Left lung (tissue), 10 donors: ENCODE results near the gene TTC34. TPM values are rescaled to one million over a fixed set of nuclear protein-coding genes. Genes with fewer than 3 reads are reported as not detected.

ENCODE experiments used
- ATAC-seq: fragments of 200-7000 bp; cut with Tn5 transposase; one replicate; pipeline ENCODE4 v1.9.1; 2020; ENCODE audit warnings: moderate library complexity
- DNase-seq, 4 donors: peaks; one replicate each; pipeline ENCODE4 v3.0.0-alpha.2; 2013 to 2020
- H3K27ac ChIP-seq, 2 donors: fragments of 200-600 bp; sonication (generic) in 1 of 2; one replicate each; pipeline versions ENCODE4 v1.5.0 to v1.8.0; 2020 to 2021
- H3K27me3 ChIP-seq, 2 donors: fragments of 200-600 bp; sonication (generic) in 1 of 2; one replicate each; pipeline versions ENCODE4 v1.5.0 to v1.8.0; 2020 to 2021
- H3K36me3 ChIP-seq, 2 donors: fragments of 200-600 bp; sonication (generic) in 1 of 2; one replicate each; pipeline versions ENCODE4 v1.5.0 to v1.8.0; 2020 to 2021
- H3K4me1 ChIP-seq, 2 donors: fragments of 200-600 bp; one replicate each; pipeline ENCODE4 v1.8.0; 2021
- H3K4me3 ChIP-seq, 2 donors: fragments of 200-600 bp; sonication (generic) in 1 of 2; one replicate each; pipeline versions ENCODE4 v1.5.0 to v1.8.0; 2020 to 2021; ENCODE audit warnings: mild to moderate bottlenecking in 1 of 2
- H3K9me3 ChIP-seq, 2 donors: fragments of 200-600 bp; sonication (generic) in 1 of 2; one replicate each; pipeline versions ENCODE4 v1.5.0 to v1.8.0; 2020 to 2021
- intact Hi-C, 2 donors: fragments of 100-400 bp; cut with DNase I; formaldehyde crosslinking; loops; one replicate each; pipeline versions ENCODE4 v1.11.2 to v1.14.2; 2022
- polyA plus RNA-seq, 6 donors: library from polyadenylated mRNA; unstranded; fragments of 120-200 nt; gene quantifications; one replicate each; pipeline ENCODE4 v1.2.1, GENCODE V29; 2013; ENCODE audit not compliant: insufficient read length in 6 of 6
- total RNA-seq, 2 donors: library from RNA; stranded (reverse); fragmentation: NEBNext Ultra II Directional; extraction: Animal tissue kit (Norgen Biotek cat#: 25700); gene quantifications; one replicate each; pipeline ENCODE4 v1.2.1, GENCODE V29; 2021
- TF ChIP-seq, protein P1 (sequence below), 2 donors: fragments of 200-600 bp; sonication (generic) in 1 of 2; IDR thresholded peaks; one replicate each; pipeline versions ENCODE4 v1.5.0 to v1.8.0; 2021; ENCODE audit warnings: antibody characterized with exemption in 2 of 2
- donor health status: DM: no; HTN: yes; CAD: no.
- donor health status: DM: no; HTN: no; CAD: no.

Gene TTC34
- total and polyA plus RNA-seq, 8 donors = 0.44 to 1.2 (median 0.69) TPM

DNA sequence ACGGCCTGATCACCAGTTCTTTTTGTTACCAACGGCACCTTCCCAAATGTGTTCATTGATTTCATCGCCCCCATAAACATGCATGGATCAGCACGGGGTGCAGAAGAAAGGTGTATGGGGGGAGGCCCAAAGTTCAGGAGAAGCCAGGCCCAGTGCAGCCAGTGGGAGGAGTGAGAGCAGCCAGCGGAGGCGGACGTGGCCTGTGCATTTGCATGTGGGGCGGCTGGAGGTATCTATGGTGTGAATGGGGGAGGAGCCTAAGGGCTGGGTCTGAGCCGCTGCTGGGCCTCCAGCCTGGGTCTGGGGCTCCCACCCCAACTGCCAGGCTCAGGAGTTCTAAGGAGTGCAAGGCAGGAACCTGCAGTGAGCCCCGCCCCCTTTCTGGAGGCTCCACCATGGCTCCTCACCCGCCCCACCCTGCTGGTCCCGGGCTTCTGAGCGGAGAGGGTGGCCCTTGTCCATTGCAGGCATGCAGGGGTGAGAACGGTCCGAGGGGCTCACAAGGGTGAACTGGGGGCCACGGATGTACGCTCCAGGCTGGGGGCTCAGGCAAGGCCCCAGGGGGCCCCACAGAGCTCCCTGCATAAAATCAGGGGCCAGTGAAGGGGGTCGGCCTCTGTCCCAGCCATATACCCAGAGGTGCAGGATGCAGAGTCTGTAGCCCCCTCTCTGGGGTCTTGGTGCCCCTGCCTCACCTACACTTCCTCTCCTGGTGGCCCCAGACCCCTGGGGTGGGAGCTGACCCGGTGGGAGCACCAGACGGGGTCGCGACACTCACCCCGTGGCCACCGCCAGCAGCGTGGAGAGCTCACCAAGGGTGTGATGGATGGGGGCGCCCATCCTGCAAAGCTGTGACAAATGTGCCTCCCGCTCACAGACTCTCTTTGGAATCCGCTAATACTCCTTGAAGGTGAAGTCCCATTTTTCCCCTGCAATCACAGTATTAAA lies 31.3 kb upstream of the TTC34 start:
- Histone ChIP-seq H3K36me3 (no peaks in the 10 kb centered on the region), H3K4me1 (no peaks in the 10 kb centered on the region), H3K27me3 (peaks cover 0 to 46% of the 10 kb centered on the region in 2 donors), H3K4me3 (no peak overlapping the region), H3K27ac (no peak overlapping the region), H3K9me3 (peaks cover 0 to 6% of the 10 kb centered on the region in 2 donors)
- DNase-seq (peak in 1 of 4 donors; percentile 53), ATAC-seq (no peak)
- intact Hi-C loops = no loop called here
- TF ChIP-seq, protein P1, sequence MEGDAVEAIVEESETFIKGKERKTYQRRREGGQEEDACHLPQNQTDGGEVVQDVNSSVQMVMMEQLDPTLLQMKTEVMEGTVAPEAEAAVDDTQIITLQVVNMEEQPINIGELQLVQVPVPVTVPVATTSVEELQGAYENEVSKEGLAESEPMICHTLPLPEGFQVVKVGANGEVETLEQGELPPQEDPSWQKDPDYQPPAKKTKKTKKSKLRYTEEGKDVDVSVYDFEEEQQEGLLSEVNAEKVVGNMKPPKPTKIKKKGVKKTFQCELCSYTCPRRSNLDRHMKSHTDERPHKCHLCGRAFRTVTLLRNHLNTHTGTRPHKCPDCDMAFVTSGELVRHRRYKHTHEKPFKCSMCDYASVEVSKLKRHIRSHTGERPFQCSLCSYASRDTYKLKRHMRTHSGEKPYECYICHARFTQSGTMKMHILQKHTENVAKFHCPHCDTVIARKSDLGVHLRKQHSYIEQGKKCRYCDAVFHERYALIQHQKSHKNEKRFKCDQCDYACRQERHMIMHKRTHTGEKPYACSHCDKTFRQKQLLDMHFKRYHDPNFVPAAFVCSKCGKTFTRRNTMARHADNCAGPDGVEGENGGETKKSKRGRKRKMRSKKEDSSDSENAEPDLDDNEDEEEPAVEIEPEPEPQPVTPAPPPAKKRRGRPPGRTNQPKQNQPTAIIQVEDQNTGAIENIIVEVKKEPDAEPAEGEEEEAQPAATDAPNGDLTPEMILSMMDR (IDR thresholded peaks at IDR 0.05) = no peak

DNA sequence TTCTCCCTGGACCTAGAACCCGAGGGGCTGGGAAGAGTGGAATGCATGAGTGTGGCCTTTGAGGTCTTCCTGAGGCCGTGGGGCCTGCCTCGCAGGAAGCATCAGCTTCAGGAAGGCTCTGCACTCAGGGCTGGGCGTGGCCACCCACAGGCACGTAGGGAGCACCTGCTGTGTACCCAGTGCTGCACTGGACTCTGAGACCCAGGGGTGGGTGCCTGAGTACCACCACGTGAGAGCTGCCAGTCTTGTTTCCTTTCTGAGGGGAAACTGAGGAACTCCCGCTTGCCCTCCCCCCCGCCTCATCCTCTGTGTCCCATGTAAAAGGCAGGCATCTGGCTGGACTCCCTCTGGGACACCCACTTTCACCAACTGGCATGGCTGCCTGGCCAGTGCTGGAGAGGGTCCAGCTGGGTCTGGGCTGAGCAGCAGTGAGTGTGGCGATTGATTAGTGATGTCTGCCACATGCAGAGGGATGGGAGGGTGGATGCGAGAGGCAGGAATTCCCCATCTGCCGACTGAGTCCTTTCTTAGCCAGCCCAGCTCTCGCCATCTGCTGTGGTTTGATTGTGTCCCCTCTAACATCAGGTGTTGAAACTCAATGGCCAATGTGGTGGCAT lies 30.2 kb upstream of the TTC34 start:
- Histone ChIP-seq H3K9me3 (peaks cover 0 to 12% of the 10 kb centered on the region in 2 donors), H3K27ac (no peak overlapping the region), H3K4me3 (no peak overlapping the region), H3K4me1 (no peaks in the 10 kb centered on the region), H3K27me3 (peaks cover 0 to 46% of the 10 kb centered on the region in 2 donors), H3K36me3 (no peaks in the 10 kb centered on the region)
- TF ChIP-seq, protein P1 (IDR thresholded peaks at IDR 0.05) = no peak
- peak in 1 of 4 donors; percentile 40 for DNase-seq
- ATAC-seq = no peak
- intact Hi-C loops = no loop called here

- H3K9me3 ChIP-seq = peaks cover 0 to 12% of the 10 kb centered on the region in 2 donors
- H3K27me3 ChIP-seq = peaks cover 0 to 51% of the 10 kb centered on the region in 2 donors
- no peak overlapping the region for H3K4me3 ChIP-seq
- ATAC-seq = no peak
- DNase-seq = peak in 1 of 4 donors; percentile 50
- no peaks in the 10 kb centered on the region for H3K4me1 ChIP-seq
- H3K27ac ChIP-seq = no peak overlapping the region
- intact Hi-C loops = no loop called here
- H3K36me3 ChIP-seq = no peaks in the 10 kb centered on the region
- TF ChIP-seq, protein P1 (IDR thresholded peaks at IDR 0.05) = no peak
These were observed 29.4 kb upstream of the TTC34 start for GRCh38 chr1:2830761-2831425.

GRCh38 chr1:2829846-2830615 lies 28.5 kb upstream of the TTC34 start:
- Histone ChIP-seq H3K36me3 (no peaks in the 10 kb centered on the region), H3K27me3 (peaks cover 0 to 54% of the 10 kb centered on the region in 2 donors), H3K27ac (no peak overlapping the region), H3K9me3 (peaks cover 0 to 12% of the 10 kb centered on the region in 2 donors), H3K4me1 (no peaks in the 10 kb centered on the region), H3K4me3 (no peak overlapping the region)
- TF ChIP-seq, protein P1 (IDR thresholded peaks at IDR 0.05) = no peak
- intact Hi-C loops = no loop called here
- peak in 1 of 4 donors; percentile 54 for DNase-seq
- ATAC-seq = no peak
